HL-60/S4 treated with retinoic acid at 250 ng/mL for 4 days and 3 days (cell line): ENCODE measurements around the gene DNAJB8.

Source experiments
- in situ Hi-C: fragments of 300-500 bp; cut with MboI; formaldehyde crosslinking; loops from 2 replicates; pipeline ENCODE4 v1.7.0; 2022; ENCODE audit warnings: low sequenced_read_pairs

DNAJB8 gene

DNA sequence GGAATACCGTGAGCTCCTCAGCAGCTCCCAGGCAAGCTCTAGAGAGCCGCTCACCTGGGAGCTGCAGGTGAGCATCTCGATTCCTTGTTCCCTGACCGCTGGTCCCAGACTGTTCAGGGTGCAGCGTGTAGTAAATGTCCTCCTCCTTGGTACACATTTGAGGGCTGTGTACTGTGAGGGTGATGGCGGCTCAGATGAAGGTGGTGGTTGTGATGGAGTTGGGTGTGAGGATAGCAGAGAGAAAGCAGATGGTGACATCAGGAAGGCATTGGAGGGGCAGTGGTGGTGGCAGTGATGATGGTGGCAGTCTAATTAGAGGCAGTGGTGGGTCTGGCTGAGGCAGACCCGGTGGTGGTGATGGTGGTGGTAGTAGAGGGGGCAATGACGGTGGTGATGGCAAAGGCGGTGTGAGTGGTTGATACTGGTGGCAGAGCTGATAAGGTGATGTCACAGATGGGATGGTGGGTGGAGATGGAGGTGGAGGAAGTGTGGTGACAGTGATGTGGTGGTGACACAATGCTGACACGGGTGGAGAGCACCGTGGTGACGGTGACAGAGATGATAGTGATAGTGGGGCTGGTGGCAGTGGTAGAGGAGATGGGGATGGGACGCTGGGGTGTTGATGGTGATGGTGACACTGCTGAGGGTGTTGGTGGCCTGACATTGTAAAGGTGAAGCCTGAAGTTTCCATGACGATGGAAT is at the start of gene DNAJB8:
TSS of gene DNAJB8 (minus strand) at position 51 of the 702 bp plus-strand sequence. CDS start 3,645 bp downstream, outside the sequence.
- in situ Hi-C loops = no loop called here

DNA sequence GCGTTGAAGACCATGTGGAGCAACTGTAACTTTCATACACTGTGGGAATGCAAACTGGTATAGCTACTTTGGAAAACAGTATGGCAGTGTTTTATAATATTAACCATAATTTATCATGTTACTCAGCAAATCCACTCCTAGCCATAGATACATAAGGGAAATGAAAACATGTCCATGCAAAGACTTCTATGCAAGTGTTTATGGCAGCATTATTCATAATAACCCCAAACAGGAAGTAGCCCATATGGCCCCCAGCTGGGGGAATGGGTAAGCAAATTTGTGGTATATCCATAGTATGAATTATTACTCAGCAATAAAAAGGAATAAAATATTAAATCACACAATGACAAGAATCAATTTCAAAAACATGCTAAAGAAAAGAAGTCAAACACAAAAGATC is 49.3 kb upstream of the DNAJB8 start:
- in situ Hi-C loops = no loop called here

DNA sequence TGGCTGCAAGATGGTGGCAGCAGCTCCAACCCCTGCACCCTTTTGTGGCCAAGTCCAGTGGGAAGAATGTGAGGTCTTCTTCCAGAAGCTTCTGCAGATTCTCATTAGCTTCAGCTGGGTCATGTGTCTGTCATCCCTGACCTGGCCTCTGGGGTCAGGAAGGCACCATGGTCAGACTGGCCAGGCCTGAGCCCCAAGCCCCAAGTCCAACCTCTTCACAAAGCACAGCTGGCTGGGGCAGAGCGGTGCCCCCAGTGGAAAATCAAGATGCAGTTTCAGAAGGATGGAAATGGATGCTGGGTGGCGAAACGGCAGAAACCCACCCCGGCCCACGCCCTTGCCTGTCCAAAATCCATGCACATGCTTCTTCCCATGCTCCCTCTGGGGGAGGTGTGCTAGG is 42.2 kb upstream of the DNAJB8 start:
- in situ Hi-C loops = no loop called here

GRCh38 chr3:128506754-128507153 is 40.1 kb upstream of the DNAJB8 start:
- in situ Hi-C loops = no loop called here

- in situ Hi-C loops = no loop called here
These were observed 39.1 kb upstream of the DNAJB8 start for GRCh38 chr3:128505771-128506170.

- in situ Hi-C loops = no loop called here
These were observed 38.5 kb upstream of the DNAJB8 start for GRCh38 chr3:128504963-128505730.

DNA sequence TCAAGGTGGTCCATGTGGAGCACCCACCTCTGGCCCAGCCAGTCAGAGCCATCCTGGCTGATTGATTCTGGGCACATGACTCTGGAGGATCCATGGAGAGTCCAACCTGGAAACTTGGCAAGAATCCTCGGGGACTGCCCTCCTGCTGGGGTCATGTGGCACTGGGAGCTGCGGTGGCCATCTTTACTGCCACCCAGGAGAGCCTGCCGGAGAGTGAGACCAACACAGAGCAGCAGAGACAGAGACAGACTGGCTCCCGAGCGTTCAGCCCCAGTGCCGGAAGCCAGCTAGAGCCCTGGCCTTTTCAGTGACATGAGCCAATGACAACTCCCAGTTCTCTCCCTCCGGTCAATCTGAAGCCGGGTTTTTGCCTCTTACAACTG is 37.8 kb upstream of the DNAJB8 start:
- in situ Hi-C loops = no loop called here

DNA sequence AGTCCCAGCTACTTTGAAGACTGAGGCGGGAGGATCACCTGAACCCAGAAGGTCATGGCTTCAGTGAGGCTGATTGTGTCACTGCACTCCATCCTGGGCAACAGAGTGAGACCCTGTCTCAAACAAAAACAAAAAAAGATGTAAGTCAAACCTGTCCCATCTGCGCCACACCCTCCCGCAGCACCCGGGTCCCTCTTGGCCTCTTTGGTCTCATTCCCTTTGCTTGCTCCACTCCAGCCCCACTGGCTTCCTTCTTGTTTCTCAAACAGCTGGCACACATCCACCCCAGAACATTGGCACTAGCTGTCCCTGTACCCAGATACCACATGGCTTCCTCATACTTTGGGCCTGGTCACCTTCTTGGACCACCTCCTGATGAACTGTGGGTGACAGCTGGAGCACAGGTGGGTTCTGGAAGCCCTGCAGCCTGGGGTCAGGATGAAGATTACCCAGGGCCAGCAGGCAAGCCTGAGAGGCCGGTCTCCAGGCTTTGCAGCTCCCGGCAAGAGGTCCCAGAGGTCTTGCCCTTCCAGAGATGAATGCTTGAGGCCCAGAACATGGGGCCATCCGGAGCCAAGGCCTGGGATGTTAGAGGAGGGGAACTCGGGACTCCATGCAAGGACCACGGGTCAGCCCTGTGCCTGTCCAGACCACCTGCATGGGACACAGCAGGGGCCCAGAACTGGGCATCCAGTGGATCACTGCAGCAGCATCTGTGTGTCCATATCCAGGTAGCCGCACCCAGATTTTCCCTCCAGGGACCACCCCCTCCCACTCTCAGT is 37.3 kb upstream of the DNAJB8 start:
- in situ Hi-C loops = no loop called here

- in situ Hi-C loops = no loop called here
These were observed 36.5 kb upstream of the DNAJB8 start for GRCh38 chr3:128503164-128503651.

- in situ Hi-C loops = no loop called here
These were observed 36.0 kb upstream of the DNAJB8 start for GRCh38 chr3:128502712-128503111.

DNA sequence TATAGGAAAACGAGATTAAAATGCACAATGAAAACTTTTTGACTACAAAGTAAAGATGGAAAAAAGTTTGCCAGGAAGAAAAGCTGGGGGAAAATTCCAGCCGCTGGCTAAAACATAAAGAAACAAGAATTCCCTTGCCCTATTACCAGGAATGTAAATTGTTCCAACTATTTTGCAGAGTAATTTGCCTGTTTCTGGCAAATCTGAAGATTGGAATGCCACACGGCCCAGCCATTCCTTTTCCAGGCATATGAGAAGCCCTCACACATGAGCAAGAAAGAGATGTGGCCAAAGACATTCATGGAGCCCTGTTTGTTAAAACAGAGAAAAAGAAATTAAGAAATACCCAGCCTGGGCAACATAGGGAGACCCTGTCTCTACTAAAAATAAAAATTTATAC is 34.7 kb upstream of the DNAJB8 start:
- in situ Hi-C loops = no loop called here

GRCh38 chr3:128500556-128500955 is 33.9 kb upstream of the DNAJB8 start:
- in situ Hi-C loops = no loop called here

GRCh38 chr3:128499724-128500275 is 33.1 kb upstream of the DNAJB8 start:
- in situ Hi-C loops = no loop called here

GRCh38 chr3:128498901-128499530 is 32.3 kb upstream of the DNAJB8 start:
- in situ Hi-C loops = no loop called here

DNA sequence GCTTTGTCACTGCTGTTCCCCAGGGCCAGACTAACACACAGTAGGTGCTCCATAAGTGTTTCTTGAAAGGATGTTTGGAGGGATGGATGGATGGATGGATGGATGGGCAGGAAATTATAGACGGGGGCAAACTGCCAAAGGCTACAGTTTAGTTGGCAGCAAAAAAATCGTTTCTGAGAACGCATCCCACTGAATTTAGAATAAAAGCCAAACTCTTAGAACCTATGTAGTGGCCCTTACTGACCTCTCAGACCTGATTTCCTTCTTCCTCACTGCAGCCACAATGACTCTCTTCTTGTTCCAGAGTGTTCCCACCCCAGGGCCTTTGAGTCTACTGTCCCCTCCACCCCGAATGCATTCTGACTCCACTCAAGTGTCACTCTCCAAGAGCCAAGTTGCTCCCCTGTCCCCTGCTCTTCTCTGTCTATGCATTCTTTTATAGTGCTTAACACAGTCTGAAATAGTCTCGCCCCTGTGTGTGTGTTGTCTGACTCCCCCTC is 31.5 kb upstream of the DNAJB8 start:
- in situ Hi-C loops = no loop called here

- in situ Hi-C loops = no loop called here
These were observed 30.8 kb upstream of the DNAJB8 start for GRCh38 chr3:128497305-128498126.

GRCh38 chr3:128496602-128497304 is 30.1 kb upstream of the DNAJB8 start:
- in situ Hi-C loops = no loop called here

GRCh38 chr3:128496019-128496601 is 29.4 kb upstream of the DNAJB8 start:
- in situ Hi-C loops = no loop called here
